Neutrophil (primary cell): Measurements from ENCODE around the gene MPP4.

Experiments used
- H3K27ac ChIP-seq: fragments of 200-600 bp; sonication (generic); 2 replicates; pipeline ENCODE4 v1.5.1; 2016; ENCODE audit warnings: mild to moderate bottlenecking, moderate library complexity
- H3K27me3 ChIP-seq: fragments of 200-600 bp; sonication (generic); 2 replicates; pipeline ENCODE4 v1.6.0; 2016; ENCODE audit warnings: mild to moderate bottlenecking
- H3K36me3 ChIP-seq: fragments of 200-600 bp; sonication (generic); 2 replicates; pipeline ENCODE4 v1.5.1; 2017
- H3K4me1 ChIP-seq, 2 experiments: fragments of 200-600 bp in 1 of 2; sonication (generic) in 1 of 2; 1 replicate in 1 of 2; 2 replicates in 1 of 2; pipeline versions ENCODE4 v1.5.1 to v1.6.1; 2013 to 2016; ENCODE audit warnings: low read depth in 1 of 2, low read length in 1 of 2, mild to moderate bottlenecking in 1 of 2, moderate library complexity in 1 of 2; ENCODE audit not compliant: control insufficient read depth in 1 of 2, insufficient read depth in 1 of 2
- H3K4me3 ChIP-seq, 2 experiments: fragments of 200-600 bp in 1 of 2; sonication (generic) in 1 of 2; 1 replicate in 1 of 2; 2 replicates in 1 of 2; pipeline ENCODE4 v1.5.1; 2013 to 2016; ENCODE audit warnings: low read depth in 1 of 2, low read length in 1 of 2, mild to moderate bottlenecking in 1 of 2, moderate library complexity in 1 of 2
- H3K9me3 ChIP-seq: fragments of 200-600 bp; sonication (generic); 2 replicates; pipeline ENCODE4 v1.5.1; 2016
- TF ChIP-seq, protein P1 (sequence below): fragments of 200-600 bp; sonication (generic); IDR thresholded peaks from 2 replicates; pipeline ENCODE4 v1.5.1; 2016; ENCODE audit warnings: antibody characterized with exemption

MPP4 gene

DNA sequence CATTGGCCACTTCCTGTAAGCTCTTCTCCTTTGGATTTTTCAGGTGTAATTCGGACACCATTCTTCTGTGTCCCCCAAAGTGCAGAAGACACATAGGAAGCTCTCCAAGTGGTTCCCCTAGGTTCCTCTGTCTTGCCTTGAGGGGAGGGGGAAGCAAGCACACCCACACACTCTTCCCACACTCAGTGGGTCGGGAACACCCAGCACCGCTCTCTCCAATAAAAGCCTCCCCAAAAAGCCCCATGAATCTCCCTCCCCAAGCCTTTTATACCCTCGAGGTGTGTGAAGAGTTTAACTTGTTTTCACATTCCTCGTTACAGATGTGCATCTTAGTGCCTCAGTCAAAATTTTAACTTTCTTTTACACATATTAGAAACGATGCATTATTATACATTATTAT is 45.2 kb downstream of the MPP4 start:
- H3K36me3 ChIP-seq: no peaks in the 10 kb centered on the region
- H3K4me1 ChIP-seq: no peaks in the 10 kb centered on the region
- TF ChIP-seq, protein P1, sequence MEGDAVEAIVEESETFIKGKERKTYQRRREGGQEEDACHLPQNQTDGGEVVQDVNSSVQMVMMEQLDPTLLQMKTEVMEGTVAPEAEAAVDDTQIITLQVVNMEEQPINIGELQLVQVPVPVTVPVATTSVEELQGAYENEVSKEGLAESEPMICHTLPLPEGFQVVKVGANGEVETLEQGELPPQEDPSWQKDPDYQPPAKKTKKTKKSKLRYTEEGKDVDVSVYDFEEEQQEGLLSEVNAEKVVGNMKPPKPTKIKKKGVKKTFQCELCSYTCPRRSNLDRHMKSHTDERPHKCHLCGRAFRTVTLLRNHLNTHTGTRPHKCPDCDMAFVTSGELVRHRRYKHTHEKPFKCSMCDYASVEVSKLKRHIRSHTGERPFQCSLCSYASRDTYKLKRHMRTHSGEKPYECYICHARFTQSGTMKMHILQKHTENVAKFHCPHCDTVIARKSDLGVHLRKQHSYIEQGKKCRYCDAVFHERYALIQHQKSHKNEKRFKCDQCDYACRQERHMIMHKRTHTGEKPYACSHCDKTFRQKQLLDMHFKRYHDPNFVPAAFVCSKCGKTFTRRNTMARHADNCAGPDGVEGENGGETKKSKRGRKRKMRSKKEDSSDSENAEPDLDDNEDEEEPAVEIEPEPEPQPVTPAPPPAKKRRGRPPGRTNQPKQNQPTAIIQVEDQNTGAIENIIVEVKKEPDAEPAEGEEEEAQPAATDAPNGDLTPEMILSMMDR: no peak
- peaks cover 3% of the 10 kb centered on the region for H3K27me3 ChIP-seq
- H3K27ac ChIP-seq: no peak overlapping the region
- H3K9me3 ChIP-seq: no peaks in the 10 kb centered on the region
- no peak overlapping the region for H3K4me3 ChIP-seq

DNA sequence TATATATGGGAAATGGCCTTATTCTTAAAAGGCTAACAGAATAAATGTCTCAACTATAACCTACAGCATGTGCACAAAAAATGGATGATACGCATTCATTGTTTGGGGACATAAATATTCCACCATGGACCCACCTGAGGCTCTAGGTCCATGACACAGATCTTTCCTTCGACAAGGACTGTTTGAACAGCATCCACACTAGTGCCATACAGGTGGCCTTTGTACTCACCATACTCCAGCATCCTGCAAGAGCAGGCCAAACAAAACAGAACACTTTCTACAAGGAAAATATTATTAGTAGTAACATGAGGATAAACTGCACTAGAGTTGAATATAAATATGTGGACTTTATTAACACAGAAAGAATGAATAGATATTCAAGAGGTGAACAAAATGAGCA is 49.0 kb downstream of the MPP4 start:
- Histone ChIP-seq H3K4me3 (no peak overlapping the region), H3K36me3 (no peaks in the 10 kb centered on the region), H3K9me3 (no peaks in the 10 kb centered on the region), H3K4me1 (no peaks in the 10 kb centered on the region), H3K27me3 (peaks cover 6% of the 10 kb centered on the region), H3K27ac (no peak overlapping the region)
- TF ChIP-seq, protein P1: no peak

DNA sequence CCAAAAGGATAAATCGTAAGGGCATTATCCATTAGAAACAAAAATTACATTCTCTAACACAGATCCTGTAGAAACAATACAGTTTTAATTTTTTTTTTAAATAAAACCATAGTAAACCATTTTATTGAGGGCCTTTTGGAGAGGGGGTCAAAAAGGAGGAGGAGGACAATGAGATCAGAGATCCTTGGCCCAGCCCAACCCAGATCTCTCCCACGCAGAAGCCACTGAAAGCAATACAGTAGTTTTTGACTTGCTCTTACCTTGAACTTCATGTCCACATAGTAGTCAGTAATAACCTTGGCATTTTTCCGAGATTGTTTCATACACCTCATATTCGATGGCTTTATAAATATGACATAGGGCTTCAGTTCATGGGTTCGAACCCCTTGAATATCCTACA is 51.0 kb downstream of the MPP4 start:
- H3K27me3 ChIP-seq: peaks cover 21% of the 10 kb centered on the region
- H3K36me3 ChIP-seq: no peaks in the 10 kb centered on the region
- H3K27ac ChIP-seq: no peak overlapping the region
- no peaks in the 10 kb centered on the region for H3K9me3 ChIP-seq
- H3K4me3 ChIP-seq: no peak overlapping the region
- TF ChIP-seq, protein P1: no peak
- peaks cover 8 to 11% of the 10 kb centered on the region in 2 experiments for H3K4me1 ChIP-seq

DNA sequence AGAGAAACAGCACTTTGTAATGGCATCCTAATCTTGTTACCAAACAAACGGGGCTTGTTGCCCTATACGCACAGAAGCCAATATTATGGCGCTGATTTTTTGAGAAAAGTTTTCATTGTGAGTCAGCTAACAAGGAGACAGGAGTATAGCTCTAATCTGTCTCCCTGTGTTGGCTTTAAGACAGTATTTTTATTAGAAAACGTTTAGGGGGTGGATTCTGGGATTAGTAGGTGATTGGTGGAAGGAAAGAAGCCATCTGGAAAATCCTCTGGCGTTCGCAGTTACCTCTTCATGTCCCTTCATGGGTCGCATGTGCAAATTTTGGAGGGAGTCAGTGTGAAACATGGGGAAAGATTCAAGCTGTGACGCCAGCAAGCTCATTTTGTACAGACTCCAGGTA is 54.4 kb downstream of the MPP4 start:
- Histone ChIP-seq H3K36me3 (no peaks in the 10 kb centered on the region), H3K27ac (no peak overlapping the region), H3K4me1 (peaks cover 12 to 16% of the 10 kb centered on the region in 2 experiments), H3K4me3 (no peak overlapping the region), H3K27me3 (peaks cover 20% of the 10 kb centered on the region), H3K9me3 (no peaks in the 10 kb centered on the region)
- TF ChIP-seq, protein P1: no peak

DNA sequence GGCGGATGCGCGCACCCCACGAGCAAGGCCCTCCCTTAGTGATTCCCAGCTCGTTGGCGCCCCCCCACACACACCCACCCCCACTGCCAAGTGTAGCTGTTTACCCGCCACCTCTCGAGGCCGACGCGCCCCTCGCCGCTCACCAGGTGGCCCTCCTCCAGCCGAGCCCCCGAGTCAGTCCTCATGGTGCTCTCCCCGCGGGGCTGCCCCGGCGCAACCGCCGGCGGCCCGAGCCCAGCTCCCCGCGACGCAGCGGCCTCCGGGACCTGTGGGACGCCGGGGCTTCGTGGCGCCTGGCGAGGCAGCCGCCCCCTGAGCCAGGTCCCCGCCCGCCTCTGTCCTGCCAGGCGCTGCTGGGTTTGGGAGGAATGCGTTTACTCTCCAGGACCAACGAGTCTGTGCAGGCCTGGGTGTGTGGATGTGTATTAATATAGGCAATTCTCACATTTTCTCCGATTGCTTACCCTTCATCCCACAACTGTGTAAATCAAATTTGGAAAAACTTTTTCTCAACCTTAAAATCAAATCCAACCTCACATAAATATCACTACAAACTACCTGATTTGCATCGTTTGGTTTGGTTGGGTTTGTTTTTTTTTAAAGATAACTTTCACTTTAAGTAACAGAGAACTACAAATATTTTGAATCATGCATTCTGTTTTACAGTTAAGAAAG is 55.1 kb downstream of the MPP4 start, which contains the start of gene TMEM237:
Gene TMEM237, minus strand, starts transcription at position 288 of the 675 bp plus-strand sequence. Its CDS starts 103 bp downstream, at position 185.
- Histone ChIP-seq H3K4me1 (peaks cover 12 to 16% of the 10 kb centered on the region in 2 experiments), H3K27ac (no peak within 1 kb of the TSS), H3K9me3 (no peaks in the 10 kb centered on the region), H3K27me3 (peaks cover 20% of the 10 kb centered on the region), H3K4me3 (peak within 1 kb of the TSS; percentile 72 to 80), H3K36me3 (no peaks in the 10 kb centered on the region)
- TF ChIP-seq, protein P1: no peak
